Osteocyte (in vitro differentiated cells): Measurements from ENCODE around the gene GGA2. TPM values are rescaled to one million over a fixed set of nuclear protein-coding genes. Genes with fewer than 3 reads are reported as not detected.
A peak's percentile ranks its signal among the peaks of the same experiment; 100 is the strongest.

Source experiments
- DNase-seq: peaks from one replicate; pipeline ENCODE4 v3.0.0; 2021; ENCODE audit warnings: mixed read lengths; ENCODE audit not compliant: unreplicated experiment; ENCODE audit errors: extremely low spot score
- H3K27ac Mint-ChIP-seq: one replicate; pipeline ENCODE4 v1.8.0; 2021; ENCODE audit warnings: mild to moderate bottlenecking, mixed read lengths; ENCODE audit not compliant: unreplicated experiment
- H3K27me3 Mint-ChIP-seq: one replicate; pipeline ENCODE4 v1.8.0; 2021; ENCODE audit warnings: mixed read lengths; ENCODE audit not compliant: unreplicated experiment
- H3K36me3 Mint-ChIP-seq: one replicate; pipeline ENCODE4 v1.8.0; 2021; ENCODE audit warnings: mixed read lengths; ENCODE audit not compliant: unreplicated experiment
- H3K4me1 Mint-ChIP-seq: one replicate; pipeline ENCODE4 v1.8.0; 2021; ENCODE audit warnings: mixed read lengths; ENCODE audit not compliant: unreplicated experiment
- H3K4me3 Mint-ChIP-seq: one replicate; pipeline ENCODE4 v1.8.0; 2021; ENCODE audit warnings: mild to moderate bottlenecking, moderate library complexity, mixed read lengths; ENCODE audit not compliant: unreplicated experiment
- H3K9me3 Mint-ChIP-seq: one replicate; pipeline ENCODE4 v1.8.0; 2021; ENCODE audit warnings: mixed read lengths; ENCODE audit not compliant: unreplicated experiment
- total RNA-seq: library from RNA; stranded (reverse); gene quantifications from 2 replicates; pipeline ENCODE4 v1.2.1, GENCODE V29; 2021
- TF ChIP-seq, protein P1 (sequence below): fragments of 200-600 bp; sonication (generic); IDR thresholded peaks from 2 replicates; pipeline ENCODE4 v1.5.0; 2021; ENCODE audit warnings: antibody characterized with exemption, mild to moderate bottlenecking, moderate library complexity

The GGA2 gene
- total RNA-seq, 1 donor from 2014 or later = 59.7 TPM

DNA sequence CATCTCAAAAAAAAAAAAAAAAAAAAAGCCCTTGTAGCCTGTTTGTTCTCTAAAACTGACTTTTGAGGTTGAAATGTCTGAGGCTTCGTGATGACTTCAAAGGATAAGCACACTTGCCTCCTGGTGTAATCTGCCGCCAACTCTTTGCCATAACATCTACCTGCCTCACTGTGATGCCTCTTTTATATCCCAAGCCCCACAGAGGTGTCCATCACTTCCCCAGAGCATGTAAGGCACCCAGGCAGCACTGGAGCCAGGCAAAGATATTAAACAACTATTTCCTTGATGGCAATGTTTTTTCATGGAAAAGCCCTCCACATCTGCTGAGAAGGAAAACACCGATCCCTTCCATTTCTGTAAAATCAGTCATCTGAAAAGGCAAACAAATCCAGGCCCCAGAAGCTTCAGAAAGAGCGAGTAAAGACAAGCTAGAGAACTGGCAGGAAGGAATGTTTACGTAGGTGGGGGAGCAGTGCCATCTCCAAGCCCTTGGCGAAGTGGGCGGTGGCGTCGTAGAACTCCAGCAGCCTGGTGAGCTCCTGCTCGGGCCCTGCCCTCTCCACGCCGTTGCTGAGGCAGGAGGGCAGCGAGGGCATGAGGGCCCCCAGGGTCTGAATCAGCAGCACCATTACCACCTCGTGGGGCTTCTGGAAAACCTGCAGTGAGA lies 85.9 kb downstream of the GGA2 start:
- Mint-ChIP-seq H3K4me1 (peaks cover 33% of the 10 kb centered on the region), H3K4me3 (no peak overlapping the region), H3K27ac (peak overlapping the region; percentile 89), H3K27me3 (no peaks in the 10 kb centered on the region), H3K9me3 (no peaks in the 10 kb centered on the region), H3K36me3 (peaks cover 9% of the 10 kb centered on the region)
- DNase-seq = no peak
- TF ChIP-seq, protein P1, sequence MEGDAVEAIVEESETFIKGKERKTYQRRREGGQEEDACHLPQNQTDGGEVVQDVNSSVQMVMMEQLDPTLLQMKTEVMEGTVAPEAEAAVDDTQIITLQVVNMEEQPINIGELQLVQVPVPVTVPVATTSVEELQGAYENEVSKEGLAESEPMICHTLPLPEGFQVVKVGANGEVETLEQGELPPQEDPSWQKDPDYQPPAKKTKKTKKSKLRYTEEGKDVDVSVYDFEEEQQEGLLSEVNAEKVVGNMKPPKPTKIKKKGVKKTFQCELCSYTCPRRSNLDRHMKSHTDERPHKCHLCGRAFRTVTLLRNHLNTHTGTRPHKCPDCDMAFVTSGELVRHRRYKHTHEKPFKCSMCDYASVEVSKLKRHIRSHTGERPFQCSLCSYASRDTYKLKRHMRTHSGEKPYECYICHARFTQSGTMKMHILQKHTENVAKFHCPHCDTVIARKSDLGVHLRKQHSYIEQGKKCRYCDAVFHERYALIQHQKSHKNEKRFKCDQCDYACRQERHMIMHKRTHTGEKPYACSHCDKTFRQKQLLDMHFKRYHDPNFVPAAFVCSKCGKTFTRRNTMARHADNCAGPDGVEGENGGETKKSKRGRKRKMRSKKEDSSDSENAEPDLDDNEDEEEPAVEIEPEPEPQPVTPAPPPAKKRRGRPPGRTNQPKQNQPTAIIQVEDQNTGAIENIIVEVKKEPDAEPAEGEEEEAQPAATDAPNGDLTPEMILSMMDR = no peak

DNA sequence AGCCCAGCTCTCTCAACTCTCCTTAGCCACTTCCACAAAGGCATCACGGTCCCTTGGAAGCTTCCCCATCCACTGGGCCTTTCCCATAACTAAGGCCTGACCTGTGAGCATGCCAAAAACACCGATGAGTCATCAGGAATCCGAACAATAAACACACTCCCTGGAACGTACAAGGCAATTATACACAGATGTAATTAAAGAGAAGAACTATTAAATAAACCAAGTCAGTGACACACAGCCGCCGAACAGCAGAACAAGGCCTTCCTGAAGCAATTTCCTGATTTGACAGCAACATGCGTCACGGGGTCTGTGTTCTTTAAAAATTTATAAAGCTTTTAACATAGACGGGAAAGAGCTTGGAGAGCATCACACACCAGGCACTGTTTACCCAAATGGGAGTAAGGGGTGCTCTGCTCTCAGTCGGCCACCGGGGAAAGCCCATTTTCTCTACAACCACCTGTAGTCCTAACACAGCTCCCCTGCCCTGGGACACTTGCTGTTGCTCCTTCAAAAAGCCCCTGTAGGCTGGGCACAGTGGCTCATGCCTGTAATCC lies 86.7 kb downstream of the GGA2 start:
- Mint-ChIP-seq H3K27ac (peak overlapping the region; percentile 89), H3K4me1 (peaks cover 34% of the 10 kb centered on the region), H3K4me3 (no peak overlapping the region), H3K27me3 (no peaks in the 10 kb centered on the region), H3K9me3 (no peaks in the 10 kb centered on the region), H3K36me3 (peaks cover 13% of the 10 kb centered on the region)
- no peak for DNase-seq
- TF ChIP-seq, protein P1 = no peak

- TF ChIP-seq, protein P1 = no peak
- Mint-ChIP-seq H3K27ac (peak overlapping the region; percentile 80), H3K4me3 (no peak overlapping the region), H3K9me3 (no peaks in the 10 kb centered on the region), H3K27me3 (no peaks in the 10 kb centered on the region), H3K36me3 (peaks cover 29% of the 10 kb centered on the region), H3K4me1 (peaks cover 34% of the 10 kb centered on the region)
- DNase-seq = no peak
Measured at GRCh38 chr16:23420011-23420410, 90.3 kb downstream of the GGA2 start.

DNA sequence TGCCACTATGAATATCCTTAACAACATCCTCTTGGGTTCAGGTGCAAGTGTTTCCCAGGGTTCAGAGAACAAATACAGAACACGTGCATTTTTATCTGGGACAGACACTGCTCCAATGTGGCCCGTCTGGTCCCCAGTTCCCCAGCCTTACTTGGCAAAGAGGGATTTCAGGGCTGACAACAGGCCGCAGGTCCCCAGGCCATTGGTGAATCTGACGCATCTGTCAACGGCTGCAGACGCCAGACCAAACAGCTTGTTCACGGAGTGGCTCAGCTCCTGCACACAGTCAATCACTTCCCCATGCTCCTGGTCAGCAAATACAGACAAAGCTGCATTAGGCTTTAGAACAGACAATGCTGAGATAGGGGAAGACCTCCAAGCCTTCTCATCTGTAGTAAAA lies 93.5 kb downstream of the GGA2 start:
- no peak overlapping the region for H3K4me3 Mint-ChIP-seq

GRCh38 chr16:23414731-23415130 lies 95.6 kb downstream of the GGA2 start:
- H3K27me3 Mint-ChIP-seq = no peaks in the 10 kb centered on the region

More for the DNA sequence above, 93.5 kb downstream of the GGA2 start:
- TF ChIP-seq, protein P1 = no peak
- H3K4me1 Mint-ChIP-seq = peaks cover 13% of the 10 kb centered on the region
- peaks cover 44% of the 10 kb centered on the region for H3K36me3 Mint-ChIP-seq
- H3K9me3 Mint-ChIP-seq = no peaks in the 10 kb centered on the region
- DNase-seq = no peak
- no peaks in the 10 kb centered on the region for H3K27me3 Mint-ChIP-seq
- H3K27ac Mint-ChIP-seq = no peak overlapping the region

More at GRCh38 chr16:23414731-23415130, 95.6 kb downstream of the GGA2 start:
- no peak for DNase-seq
- TF ChIP-seq, protein P1 = no peak
- Mint-ChIP-seq H3K9me3 (no peaks in the 10 kb centered on the region), H3K27ac (no peak overlapping the region), H3K36me3 (peaks cover 57% of the 10 kb centered on the region), H3K4me1 (peaks cover 11% of the 10 kb centered on the region), H3K4me3 (no peak overlapping the region)
